MCF 10A (cell line): ENCODE data around the gene NOTCH4. TPM values are rescaled to one million over a fixed set of nuclear protein-coding genes. Genes with fewer than 3 reads are reported as not detected.

Experiments used
- BruUV-seq: library from RNA; stranded (reverse); fragments of 400-500 nt; replicated peaks from 2 replicates; lab custom pipeline; 2021; lab: Mats Ljungman, UMichigan
- CTCF ChIA-PET: fragments of 300-600 bp; sonication (Branson Sonifier 250); formaldehyde crosslinking; extraction: SDS; loops from one replicate; lab custom pipeline; 2021; ENCODE audit warnings: antibody characterized with exemption, inconsistent platforms; lab: Yijun Ruan, JAX
- POLR2A ChIA-PET: fragments of 300-600, 350-650 bp; sonication (Branson Sonifier 250); formaldehyde crosslinking; extraction: SDS; loops from one replicate; lab custom pipeline; 2020; ENCODE audit warnings: antibody characterized with exemption, inconsistent platforms; lab: Yijun Ruan, JAX
- DNase-seq: peaks from one replicate; pipeline ENCODE4 v3.0.0-alpha.2; 2018; ENCODE audit not compliant: unreplicated experiment
- H3K27ac Mint-ChIP-seq: one replicate; pipeline ENCODE4 v1.8.0; 2022; ENCODE audit warnings: mild to moderate bottlenecking, low read depth, mixed read lengths; ENCODE audit not compliant: unreplicated experiment
- H3K27me3 Mint-ChIP-seq: one replicate; pipeline ENCODE4 v1.8.0; 2022; ENCODE audit warnings: mixed read lengths; ENCODE audit not compliant: insufficient read depth, unreplicated experiment
- H3K36me3 Mint-ChIP-seq: one replicate; pipeline ENCODE4 v1.8.0; 2022; ENCODE audit warnings: mild to moderate bottlenecking, moderate library complexity, mixed read lengths; ENCODE audit not compliant: insufficient read depth, unreplicated experiment
- H3K4me1 Mint-ChIP-seq: one replicate; pipeline ENCODE4 v1.8.0; 2022; ENCODE audit warnings: mixed read lengths; ENCODE audit not compliant: insufficient read depth, unreplicated experiment
- H3K4me3 Mint-ChIP-seq: one replicate; pipeline ENCODE4 v1.8.0; 2022; ENCODE audit warnings: mild to moderate bottlenecking, moderate library complexity, mixed read lengths; ENCODE audit not compliant: unreplicated experiment
- H3K9me3 Mint-ChIP-seq: one replicate; pipeline ENCODE4 v1.8.0; 2022; ENCODE audit warnings: mixed read lengths; ENCODE audit not compliant: unreplicated experiment
- intact Hi-C: fragments of 100-400 bp; cut with micrococcal nuclease; formaldehyde crosslinking; loops from 2 replicates; pipeline ENCODE4 v1.14.1; 2022
- total RNA-seq: library from RNA; stranded (reverse); gene quantifications from 2 replicates; pipeline ENCODE4 v1.2.3, GENCODE V29; 2022
- TF ChIP-seq, protein P1 (sequence below): fragments of 200-600 bp; IDR thresholded peaks from one replicate; pipeline ENCODE4 v1.8.0; 2022; ENCODE audit warnings: antibody characterized with exemption, mild to moderate bottlenecking; ENCODE audit not compliant: unreplicated experiment

The NOTCH4 gene
- total RNA-seq, 1 experiment from 2014 or later, result not detected

DNA sequence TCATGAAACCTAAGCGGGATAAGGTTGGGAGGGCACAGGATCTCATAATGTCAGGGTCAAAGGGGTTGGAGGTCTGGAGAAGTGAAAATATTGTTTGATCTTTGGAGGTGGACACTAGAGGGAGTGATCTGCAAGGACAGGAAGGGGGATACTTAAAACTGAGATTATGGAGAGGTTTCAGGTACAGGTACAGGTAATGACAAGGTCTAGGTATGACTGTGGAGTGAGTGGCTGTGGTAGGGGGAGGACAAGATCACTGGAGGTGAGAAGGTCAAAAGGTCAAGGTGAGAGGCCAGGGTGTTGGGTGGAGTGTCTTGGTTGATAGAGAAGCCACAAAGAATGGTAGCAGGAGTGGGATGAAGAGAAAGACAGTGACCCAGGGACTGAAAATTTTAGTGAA is 16.8 kb upstream of the NOTCH4 start:
- POLR2A ChIA-PET, result no interaction called here
- CTCF ChIA-PET, result interaction anchor here (0.6 to 1.1 kb wide), 3 partner anchors 13 to 122 kb away, joined by 3 to 4 read pairs (median 3); no protein-coding TSS in a partner anchor
- Mint-ChIP-seq H3K27ac (no peak overlapping the region), H3K27me3 (peaks cover 24% of the 10 kb centered on the region), H3K9me3 (no peaks in the 10 kb centered on the region), H3K4me1 (peaks cover 9% of the 10 kb centered on the region), H3K36me3 (peaks cover 6% of the 10 kb centered on the region), H3K4me3 (no peak overlapping the region)
- intact Hi-C loops, result loop anchor here (10.0 kb wide), 1 partner anchor 544 kb away; no protein-coding TSS in a partner anchor
- TF ChIP-seq, protein P1, sequence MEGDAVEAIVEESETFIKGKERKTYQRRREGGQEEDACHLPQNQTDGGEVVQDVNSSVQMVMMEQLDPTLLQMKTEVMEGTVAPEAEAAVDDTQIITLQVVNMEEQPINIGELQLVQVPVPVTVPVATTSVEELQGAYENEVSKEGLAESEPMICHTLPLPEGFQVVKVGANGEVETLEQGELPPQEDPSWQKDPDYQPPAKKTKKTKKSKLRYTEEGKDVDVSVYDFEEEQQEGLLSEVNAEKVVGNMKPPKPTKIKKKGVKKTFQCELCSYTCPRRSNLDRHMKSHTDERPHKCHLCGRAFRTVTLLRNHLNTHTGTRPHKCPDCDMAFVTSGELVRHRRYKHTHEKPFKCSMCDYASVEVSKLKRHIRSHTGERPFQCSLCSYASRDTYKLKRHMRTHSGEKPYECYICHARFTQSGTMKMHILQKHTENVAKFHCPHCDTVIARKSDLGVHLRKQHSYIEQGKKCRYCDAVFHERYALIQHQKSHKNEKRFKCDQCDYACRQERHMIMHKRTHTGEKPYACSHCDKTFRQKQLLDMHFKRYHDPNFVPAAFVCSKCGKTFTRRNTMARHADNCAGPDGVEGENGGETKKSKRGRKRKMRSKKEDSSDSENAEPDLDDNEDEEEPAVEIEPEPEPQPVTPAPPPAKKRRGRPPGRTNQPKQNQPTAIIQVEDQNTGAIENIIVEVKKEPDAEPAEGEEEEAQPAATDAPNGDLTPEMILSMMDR, result no peak
- no TSS peak for BruUV-seq
- no peak for DNase-seq

DNA sequence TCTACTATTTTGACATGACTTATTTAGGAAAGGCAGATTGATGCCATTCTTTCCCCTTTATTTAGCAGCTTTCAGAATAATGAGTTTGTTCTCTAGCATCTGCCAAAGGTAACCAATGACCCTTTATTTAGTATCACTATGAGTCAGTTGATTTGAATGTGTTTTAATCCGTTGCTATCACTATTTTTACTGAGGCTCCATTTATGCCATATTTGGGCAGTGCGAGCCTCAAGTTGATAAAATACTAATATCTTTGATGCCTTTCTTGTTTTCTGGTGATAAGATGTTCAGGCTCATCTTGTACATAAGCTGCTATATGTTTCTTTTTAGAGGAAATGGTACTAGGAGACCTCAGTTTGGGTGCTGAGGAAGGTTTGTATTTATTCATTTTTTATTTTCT is 15.6 kb upstream of the NOTCH4 start:
- TF ChIP-seq, protein P1, result no peak
- no peaks in the 10 kb centered on the region for H3K9me3 Mint-ChIP-seq
- peaks cover 24% of the 10 kb centered on the region for H3K27me3 Mint-ChIP-seq
- H3K27ac Mint-ChIP-seq, result no peak overlapping the region
- no peak for DNase-seq
- intact Hi-C loops, result no loop called here
- no TSS peak for BruUV-seq
- H3K4me3 Mint-ChIP-seq, result no peak overlapping the region
- H3K36me3 Mint-ChIP-seq, result peaks cover 6% of the 10 kb centered on the region
- CTCF ChIA-PET, result no interaction called here
- POLR2A ChIA-PET, result no interaction called here
- H3K4me1 Mint-ChIP-seq, result no peaks in the 10 kb centered on the region

DNA sequence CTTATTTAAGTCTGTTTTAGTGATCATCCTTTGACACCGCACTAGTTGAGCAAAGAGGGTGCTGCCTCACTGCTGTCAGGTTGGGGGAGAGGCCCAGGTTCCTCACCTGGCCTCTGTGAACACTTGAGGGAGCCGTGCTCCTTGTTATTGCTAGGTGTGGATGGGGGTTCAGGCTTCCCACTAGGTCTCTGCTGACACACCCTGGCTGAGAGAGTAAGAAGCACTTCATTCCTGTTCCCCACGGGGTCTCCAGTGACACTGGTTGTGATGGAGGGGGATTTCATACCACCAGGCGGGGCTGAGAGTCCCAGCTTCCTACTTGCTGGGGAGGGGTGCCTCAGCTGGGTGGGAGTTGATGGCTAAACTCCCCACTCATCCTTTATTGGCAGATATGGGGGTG is 11.1 kb upstream of the NOTCH4 start:
- intact Hi-C loops, result no loop called here
- Mint-ChIP-seq H3K4me3 (no peak overlapping the region), H3K27ac (no peak overlapping the region), H3K4me1 (no peaks in the 10 kb centered on the region), H3K36me3 (peaks cover 6% of the 10 kb centered on the region), H3K27me3 (peaks cover 12% of the 10 kb centered on the region), H3K9me3 (no peaks in the 10 kb centered on the region)
- ChIA-PET POLR2A (no interaction called here), CTCF (interaction anchor here (1.1 kb wide), 1 partner anchor 116 kb away, joined by 3 read pairs; no protein-coding TSS in a partner anchor)
- no TSS peak for BruUV-seq
- TF ChIP-seq, protein P1, result no peak
- no peak for DNase-seq

DNA sequence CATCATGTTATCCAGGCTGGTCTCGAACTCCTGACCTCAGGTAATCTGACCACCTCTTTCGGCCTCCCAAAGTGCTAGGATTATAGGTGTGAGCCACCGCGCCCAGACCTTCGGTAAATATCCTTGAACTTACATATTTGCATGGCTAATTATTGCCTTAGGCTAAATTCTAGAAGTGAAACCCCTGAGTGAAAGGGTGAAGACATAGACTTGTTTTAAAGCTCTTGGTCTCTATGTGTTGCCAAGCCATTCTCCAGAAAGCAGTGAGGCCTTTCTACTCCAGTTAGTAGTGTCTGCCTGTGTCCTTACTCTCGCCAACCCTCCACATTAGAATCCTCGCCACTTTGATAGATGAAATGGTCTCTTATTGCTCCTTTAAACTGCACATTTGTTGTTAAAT is 2.6 kb upstream of the NOTCH4 start:
- H3K36me3 Mint-ChIP-seq, result no peaks in the 10 kb centered on the region
- H3K27ac Mint-ChIP-seq, result no peak overlapping the region
- H3K9me3 Mint-ChIP-seq, result no peaks in the 10 kb centered on the region
- ChIA-PET POLR2A (no interaction called here), CTCF (no interaction called here)
- peaks cover 5% of the 10 kb centered on the region for H3K4me1 Mint-ChIP-seq
- H3K4me3 Mint-ChIP-seq, result no peak overlapping the region
- BruUV-seq, result no TSS peak
- no peak for DNase-seq
- TF ChIP-seq, protein P1, result no peak
- intact Hi-C loops, result no loop called here
- peaks cover 15% of the 10 kb centered on the region for H3K27me3 Mint-ChIP-seq
